Measurements from ENCODE around the gene MAP1LC3B2. TPM values are rescaled to one million over a fixed set of nuclear protein-coding genes. Genes with fewer than 3 reads are reported as not detected.

The MAP1LC3B2 gene
- total and polyA plus RNA-seq, 12 donors, result 0.59 to 4.6 (median 2.2) TPM

DNA sequence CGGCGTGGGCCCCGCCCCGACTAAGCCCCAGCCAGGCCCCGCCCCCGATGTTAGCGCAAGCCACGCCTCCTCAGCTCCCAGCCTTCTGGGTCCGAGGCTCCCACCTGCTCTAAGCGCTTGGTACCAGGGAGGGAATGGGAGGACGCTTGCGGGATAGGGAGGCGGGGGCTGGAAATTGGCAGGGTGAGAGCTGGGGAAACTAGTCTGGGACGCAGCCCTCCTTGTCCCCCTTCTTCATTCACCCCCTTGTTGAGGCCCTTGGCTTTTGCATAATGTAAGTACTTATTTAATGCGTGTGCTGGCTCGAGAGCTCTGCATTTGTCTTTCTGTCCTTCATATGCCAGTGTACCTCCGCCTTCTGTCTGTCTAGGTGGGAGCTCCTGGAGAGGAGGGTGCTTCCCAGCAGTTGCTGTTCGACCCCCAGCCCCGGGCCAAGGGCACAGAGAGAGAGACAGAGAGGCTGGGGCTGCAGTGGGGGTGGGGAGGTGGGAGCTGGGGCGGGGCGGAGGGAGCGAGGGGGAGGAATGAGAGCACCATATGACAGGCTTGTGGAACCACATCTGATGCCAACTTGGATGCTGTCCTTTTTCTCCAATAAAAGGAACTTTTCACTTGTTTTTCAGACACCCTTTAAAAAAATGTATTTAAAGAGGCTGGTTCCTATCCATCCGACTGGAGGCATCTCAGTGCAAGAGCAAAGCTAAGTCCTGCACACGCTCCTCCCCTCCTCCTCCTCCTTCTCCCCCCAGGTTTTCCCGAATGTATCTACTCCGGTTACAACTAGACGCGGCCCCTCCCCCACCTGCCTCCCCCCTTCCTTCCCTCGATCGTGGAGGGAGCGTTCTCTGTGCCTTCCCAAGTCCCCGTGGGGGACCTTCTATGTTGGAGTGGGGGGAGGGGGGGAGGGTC is 25.6 kb upstream of the MAP1LC3B2 start:
- Histone ChIP-seq H3K27ac (peak overlapping the region in 4 of 10 donors; percentile 34 to 71 (median 36)), H3K4me1 (peaks cover 0 to 38% (median 20%) of the 10 kb centered on the region in 9 donors), H3K36me3 (no peaks in the 10 kb centered on the region), H3K27me3 (peaks cover 0 to 28% (median 0%) of the 10 kb centered on the region in 7 donors), H3K4me3 (peak overlapping the region; percentile 25 to 64 (median 56)), H3K9me3 (no peaks in the 10 kb centered on the region)
- TF ChIP-seq CTCF (IDR thresholded peaks at IDR 0.05), result no peak
- DNase-seq (peak; percentile 67 to 79), ATAC-seq (peak; percentile 77 to 91 (median 87))
- intact Hi-C loops (cut with DNase I), result loop anchor here in 2 of 10 donors (5.0 to 10.0 kb wide), 2 partner anchors 64 to 151 kb away; no protein-coding TSS in a partner anchor
- WGBS, 2 donors, result 0 to 1% methylated on average over 32 of the region's 32 CpGs

- H3K4me3 ChIP-seq, result peak overlapping the region; percentile 25 to 64 (median 56)
- peak in 3 of 8 donors; percentile 9 to 28 (median 16) for ATAC-seq
- WGBS, 2 donors, result 23 to 27% methylated on average over 26 to 30 of the region's 30 CpGs
- no peak for TF ChIP-seq CTCF (IDR thresholded peaks at IDR 0.05)
- H3K36me3 ChIP-seq, result no peaks in the 10 kb centered on the region
- no peak for DNase-seq
- H3K27me3 ChIP-seq, result peaks cover 0 to 19% (median 0%) of the 10 kb centered on the region in 7 donors
- H3K4me1 ChIP-seq, result peaks cover 2 to 47% (median 26%) of the 10 kb centered on the region in 9 donors
- intact Hi-C loops (cut with DNase I), result loop anchor here in 2 of 10 donors (5.0 to 10.0 kb wide), 2 partner anchors 63 to 150 kb away; no protein-coding TSS in a partner anchor
- H3K9me3 ChIP-seq, result no peaks in the 10 kb centered on the region
- H3K27ac ChIP-seq, result peak overlapping the region in 5 of 10 donors; percentile 9 to 71 (median 36)
Measured at GRCh38 chr12:116534311-116535121, 24.7 kb upstream of the MAP1LC3B2 start.

- H3K4me1 ChIP-seq, result peaks cover 5 to 55% (median 34%) of the 10 kb centered on the region in 9 donors
- no peak overlapping the region for H3K4me3 ChIP-seq
- TF ChIP-seq CTCF (IDR thresholded peaks at IDR 0.05), result no peak
- H3K27me3 ChIP-seq, result peaks cover 0 to 15% (median 0%) of the 10 kb centered on the region in 7 donors
- no peaks in the 10 kb centered on the region for H3K36me3 ChIP-seq
- H3K9me3 ChIP-seq, result no peaks in the 10 kb centered on the region
- DNase-seq, result no peak
- H3K27ac ChIP-seq, result no peak overlapping the region
- 54 to 57% methylated on average over 5 of the region's 5 CpGs for WGBS, 2 donors
- ATAC-seq, result no peak
- intact Hi-C loops (cut with DNase I), result loop anchor here in 1 of 10 donors (10.0 kb wide), 1 partner anchor 150 kb away; no protein-coding TSS in a partner anchor
Measured at GRCh38 chr12:116535241-116535640, 23.9 kb upstream of the MAP1LC3B2 start.
